ENCODE results near the gene AHNAK2. TPM values are rescaled to one million over a fixed set of nuclear protein-coding genes. Genes with fewer than 3 reads are reported as not detected.

Gene AHNAK2
- total and polyA plus RNA-seq, 2 donors from 2014 or later: 1.1 to 72.0 TPM

DNA sequence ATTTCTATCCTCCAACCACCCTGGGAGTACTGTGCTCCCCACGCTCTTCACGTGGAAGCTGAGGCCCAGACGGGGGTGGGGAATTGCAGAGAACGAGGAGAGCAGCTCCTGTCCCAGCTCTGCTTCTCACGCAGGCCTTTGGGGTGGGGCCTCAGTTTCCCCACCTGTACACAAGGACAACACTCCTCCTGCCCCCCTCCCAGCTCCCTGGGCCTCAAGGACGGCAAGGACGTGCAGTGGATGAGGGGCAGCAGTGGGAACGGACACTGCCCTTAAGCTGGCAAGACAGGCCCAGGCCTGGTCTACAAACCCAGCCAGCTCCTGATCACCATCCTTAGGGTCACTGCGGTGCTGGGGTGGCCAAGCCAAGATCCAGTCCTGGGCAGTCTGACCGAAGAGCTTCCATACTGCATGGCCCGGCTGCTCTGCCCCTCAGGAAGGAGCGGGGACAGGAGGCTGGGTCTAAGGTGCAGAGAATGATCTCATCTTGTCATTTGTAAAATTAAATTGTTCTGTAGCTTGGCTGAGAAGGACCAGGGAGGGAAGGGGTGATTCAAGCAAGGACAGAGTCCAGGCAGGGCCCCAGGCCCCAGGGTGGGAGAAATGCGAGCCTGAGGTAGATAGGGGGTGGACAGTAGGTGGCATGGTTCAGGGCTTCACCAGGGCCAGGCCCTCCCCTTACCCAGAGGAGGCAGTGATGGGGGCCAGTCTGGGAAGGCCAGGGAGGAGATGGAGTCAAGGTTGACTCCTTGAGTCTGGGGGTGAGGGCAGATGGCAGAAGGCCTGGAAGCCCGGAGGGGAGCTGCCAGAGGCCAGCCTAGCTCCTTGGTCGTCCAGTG, 6.1 kb upstream of the AHNAK2 start:
- no peak for FAIRE-seq
- intact Hi-C loops (cut with DNase I): no loop called here
- H3K9ac ChIP-seq (ENCODE audit: low read length in 3 of 3): no peak overlapping the region
- H3K27ac ChIP-seq (ENCODE audit: low read depth in 2 of 2, low read length in 2 of 2): no peak overlapping the region
- no peak overlapping the region for H3K4me3 ChIP-seq (ENCODE audit: low read length in 3 of 3)
- H3K4me1 ChIP-seq (ENCODE audit: control insufficient read depth in 2 of 3, insufficient read depth in 2 of 3, low read depth in 1 of 3, low read length in 3 of 3): peaks cover 0 to 11% (median 0%) of the 10 kb centered on the region in 3 donors
- no peaks in the 10 kb centered on the region for H3K36me3 ChIP-seq (ENCODE audit: control insufficient read depth in 2 of 3, insufficient read depth in 3 of 3, low read length in 3 of 3)
- no peak for TF ChIP-seq CTCF (IDR thresholded peaks at IDR 0.05; ENCODE audit: borderline replicate concordance, extremely low read depth, insufficient read depth)
- H3K9me3 ChIP-seq (ENCODE audit: control insufficient read depth in 2 of 3, insufficient read depth in 1 of 3, low read length in 3 of 3): no peaks in the 10 kb centered on the region
- peak in 3 of 5 donors; percentile 6 to 70 (median 52) for DNase-seq
- peaks cover 2% of the 10 kb centered on the region for H3K27me3 ChIP-seq (ENCODE audit: control insufficient read depth, insufficient read depth, low read length)

- no peak overlapping the region for H3K9ac ChIP-seq (ENCODE audit: low read length in 3 of 3)
- peaks cover 0 to 11% (median 0%) of the 10 kb centered on the region in 3 donors for H3K4me1 ChIP-seq (ENCODE audit: control insufficient read depth in 2 of 3, insufficient read depth in 2 of 3, low read depth in 1 of 3, low read length in 3 of 3)
- no peaks in the 10 kb centered on the region for H3K9me3 ChIP-seq (ENCODE audit: control insufficient read depth in 2 of 3, insufficient read depth in 1 of 3, low read length in 3 of 3)
- intact Hi-C loops (cut with DNase I): no loop called here
- peaks cover 2% of the 10 kb centered on the region for H3K27me3 ChIP-seq (ENCODE audit: control insufficient read depth, insufficient read depth, low read length)
- no peak overlapping the region for H3K27ac ChIP-seq (ENCODE audit: low read depth in 2 of 2, low read length in 2 of 2)
- H3K4me3 ChIP-seq (ENCODE audit: low read length in 3 of 3): no peak overlapping the region
- no peaks in the 10 kb centered on the region for H3K36me3 ChIP-seq (ENCODE audit: control insufficient read depth in 2 of 3, insufficient read depth in 3 of 3, low read length in 3 of 3)
- TF ChIP-seq CTCF (IDR thresholded peaks at IDR 0.05; ENCODE audit: borderline replicate concordance, extremely low read depth, insufficient read depth): no peak
- no peak for FAIRE-seq
- DNase-seq: peak in 2 of 5 donors; percentile 42 to 59
Measured at GRCh38 chr14:104983231-104983721, 5.1 kb upstream of the AHNAK2 start.

DNA sequence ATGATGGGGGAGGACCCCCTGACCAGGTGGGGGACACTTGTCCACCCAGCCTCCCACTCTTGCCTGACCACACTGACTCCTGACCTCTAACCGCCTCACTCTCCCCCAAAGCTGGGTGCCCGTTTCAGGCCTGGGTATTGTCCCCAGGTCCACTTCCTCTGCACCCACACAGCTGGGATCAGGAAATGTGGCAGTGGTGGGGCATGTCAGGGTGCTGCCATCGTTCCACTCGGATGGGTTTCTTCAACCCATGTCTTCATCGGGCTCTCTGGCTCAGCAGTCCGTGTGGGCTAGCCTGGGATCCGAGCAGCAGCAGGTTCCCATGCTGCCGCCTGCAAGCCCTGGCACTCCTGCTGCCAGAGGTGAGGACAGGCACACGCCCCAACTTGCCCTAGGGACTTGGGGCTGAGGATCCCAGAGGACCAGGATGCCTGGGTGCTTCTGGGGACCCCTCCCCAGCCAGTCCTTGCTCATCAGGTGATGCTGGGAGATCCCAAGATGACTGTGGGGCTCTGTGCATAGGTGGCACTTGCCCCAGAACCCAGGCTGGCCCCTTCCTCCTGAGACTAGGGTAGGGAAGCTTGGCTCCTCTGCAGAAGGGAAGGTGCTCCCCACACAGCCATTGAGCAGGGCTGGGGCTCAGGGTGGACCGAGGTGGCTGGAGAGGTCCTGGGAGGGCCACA, 4.5 kb upstream of the AHNAK2 start:
- Histone ChIP-seq H3K36me3 (ENCODE audit: control insufficient read depth in 2 of 3, insufficient read depth in 3 of 3, low read length in 3 of 3) (no peaks in the 10 kb centered on the region), H3K27ac (ENCODE audit: low read depth in 2 of 2, low read length in 2 of 2) (no peak overlapping the region), H3K4me3 (ENCODE audit: low read length in 3 of 3) (no peak overlapping the region), H3K27me3 (ENCODE audit: control insufficient read depth, insufficient read depth, low read length) (peaks cover 2% of the 10 kb centered on the region), H3K4me1 (ENCODE audit: control insufficient read depth in 2 of 3, insufficient read depth in 2 of 3, low read depth in 1 of 3, low read length in 3 of 3) (peaks cover 0 to 13% (median 0%) of the 10 kb centered on the region in 3 donors), H3K9me3 (ENCODE audit: control insufficient read depth in 2 of 3, insufficient read depth in 1 of 3, low read length in 3 of 3) (no peaks in the 10 kb centered on the region), H3K9ac (ENCODE audit: low read length in 3 of 3) (no peak overlapping the region)
- FAIRE-seq: no peak
- DNase-seq: no peak
- intact Hi-C loops (cut with DNase I): no loop called here
- no peak for TF ChIP-seq CTCF (IDR thresholded peaks at IDR 0.05; ENCODE audit: borderline replicate concordance, extremely low read depth, insufficient read depth)
